Mesodermal cell (in vitro differentiated cells): ENCODE measurements around the gene THRB.
A peak's percentile ranks its signal among the peaks of the same experiment; 100 is the strongest.

Experiments used
- H3K27ac ChIP-seq: 2 replicates; pipeline ENCODE4 v1.7.0; 2013; ENCODE audit warnings: mild to moderate bottlenecking, low read depth, low read length, moderate library complexity; ENCODE audit not compliant: severe bottlenecking
- H3K36me3 ChIP-seq: 2 replicates; pipeline ENCODE4 v1.7.1; 2013; ENCODE audit warnings: mild to moderate bottlenecking, low read length, moderate library complexity; ENCODE audit not compliant: control insufficient read depth, insufficient read depth
- H3K4me1 ChIP-seq: one replicate; pipeline ENCODE4 v1.7.1; 2013; ENCODE audit warnings: mild to moderate bottlenecking, low read length; ENCODE audit not compliant: insufficient read depth, control insufficient read depth, poor library complexity, severe bottlenecking
- H3K4me3 ChIP-seq: 2 replicates; pipeline ENCODE4 v1.7.0; 2013; ENCODE audit warnings: low read length, control low read depth, mild to moderate bottlenecking; ENCODE audit not compliant: insufficient read depth, poor library complexity, severe bottlenecking; ENCODE audit errors: extremely low read depth
- H3K9me3 ChIP-seq: 2 replicates; pipeline ENCODE4 v1.7.1; 2013; ENCODE audit warnings: mild to moderate bottlenecking, low read length, moderate library complexity; ENCODE audit not compliant: control insufficient read depth
- WGBS, 2 experiments: methylation state at CpG; one replicate each; pipeline ENCODE4 v1.1.5; 2013; ENCODE audit warnings: missing lambda C conversion rate in 2 of 2; ENCODE audit not compliant: insufficient coverage in 2 of 2; 5-methylcytosine and 5-hydroxymethylcytosine counted together

The THRB gene

GRCh38 chr3:24244491-24244890 is 250.2 kb downstream of the THRB start:
- WGBS, 2 experiments: no CpG with 5 or more reads among the region's 1 CpG
- H3K4me3 ChIP-seq: no peak overlapping the region
- H3K27ac ChIP-seq: no peak overlapping the region
- H3K4me1 ChIP-seq: peaks cover 8% of the 10 kb centered on the region
- H3K9me3 ChIP-seq: no peaks in the 10 kb centered on the region
- H3K36me3 ChIP-seq: no peaks in the 10 kb centered on the region

GRCh38 chr3:24242012-24242698 is 252.5 kb downstream of the THRB start:
- Histone ChIP-seq H3K4me3 (no peak overlapping the region), H3K36me3 (no peaks in the 10 kb centered on the region), H3K4me1 (peaks cover 17% of the 10 kb centered on the region), H3K9me3 (no peaks in the 10 kb centered on the region), H3K27ac (no peak overlapping the region)
- WGBS, 2 experiments: 52 to 60% methylated on average over 4 to 5 of the region's 6 CpGs

- peaks cover 21% of the 10 kb centered on the region for H3K4me1 ChIP-seq
- H3K36me3 ChIP-seq: no peaks in the 10 kb centered on the region
- WGBS, 2 experiments: 94 to 100% methylated on average over 6 of the region's 6 CpGs
- H3K27ac ChIP-seq: no peak overlapping the region
- no peak overlapping the region for H3K4me3 ChIP-seq
- H3K9me3 ChIP-seq: no peaks in the 10 kb centered on the region
These were observed 254.3 kb downstream of the THRB start for GRCh38 chr3:24240306-24240705.

GRCh38 chr3:24237971-24238706 is 256.5 kb downstream of the THRB start:
- Histone ChIP-seq H3K27ac (peak overlapping the region; percentile 87), H3K36me3 (no peaks in the 10 kb centered on the region), H3K9me3 (no peaks in the 10 kb centered on the region), H3K4me1 (peaks cover 21% of the 10 kb centered on the region), H3K4me3 (no peak overlapping the region)
- 16 to 46% methylated on average over 2 to 3 of the region's 4 CpGs for WGBS, 2 experiments

- Histone ChIP-seq H3K36me3 (no peaks in the 10 kb centered on the region), H3K27ac (no peak overlapping the region), H3K4me3 (no peak overlapping the region), H3K4me1 (peaks cover 22% of the 10 kb centered on the region), H3K9me3 (peaks cover 6% of the 10 kb centered on the region)
- WGBS, 2 experiments: 92 to 97% methylated on average over 3 of the region's 3 CpGs
These were observed 259.5 kb downstream of the THRB start for GRCh38 chr3:24235121-24235520.

- peaks cover 19% of the 10 kb centered on the region for H3K4me1 ChIP-seq
- no peak overlapping the region for H3K4me3 ChIP-seq
- H3K36me3 ChIP-seq: no peaks in the 10 kb centered on the region
- 89% methylated on average over 1 of the region's 1 CpG; no CpG with 5 or more reads in 1 of the 2 experiments for WGBS, 2 experiments
- H3K9me3 ChIP-seq: peaks cover 6% of the 10 kb centered on the region
- no peak overlapping the region for H3K27ac ChIP-seq
These were observed 261.9 kb downstream of the THRB start for GRCh38 chr3:24232784-24233183.

GRCh38 chr3:24229468-24230221 is 265.0 kb downstream of the THRB start:
- Histone ChIP-seq H3K4me1 (peaks cover 14% of the 10 kb centered on the region), H3K9me3 (peaks cover 6% of the 10 kb centered on the region), H3K27ac (no peak overlapping the region), H3K4me3 (no peak overlapping the region), H3K36me3 (no peaks in the 10 kb centered on the region)
- 83 to 100% methylated on average over 1 to 2 of the region's 5 CpGs for WGBS, 2 experiments

- peaks cover 20% of the 10 kb centered on the region for H3K4me1 ChIP-seq
- H3K36me3 ChIP-seq: no peaks in the 10 kb centered on the region
- H3K9me3 ChIP-seq: peaks cover 6% of the 10 kb centered on the region
- 64 to 71% methylated on average over 1 of the region's 3 CpGs for WGBS, 2 experiments
- no peak overlapping the region for H3K27ac ChIP-seq
- H3K4me3 ChIP-seq: no peak overlapping the region
These were observed 267.0 kb downstream of the THRB start for GRCh38 chr3:24227635-24228034.

- Histone ChIP-seq H3K9me3 (no peaks in the 10 kb centered on the region), H3K27ac (no peak overlapping the region)
- 100% methylated on average over 1 of the region's 2 CpGs; no CpG with 5 or more reads in 1 of the 2 experiments for WGBS, 2 experiments
These were observed 268.3 kb downstream of the THRB start for GRCh38 chr3:24226397-24226796.

GRCh38 chr3:24225385-24225950 is 269.2 kb downstream of the THRB start:
- WGBS, 2 experiments: 71 to 83% methylated on average over 2 of the region's 5 CpGs
- H3K27ac ChIP-seq: no peak overlapping the region

More at GRCh38 chr3:24226397-24226796, 268.3 kb downstream of the THRB start:
- no peak overlapping the region for H3K4me3 ChIP-seq
- peaks cover 24% of the 10 kb centered on the region for H3K4me1 ChIP-seq
- H3K36me3 ChIP-seq: no peaks in the 10 kb centered on the region

More at GRCh38 chr3:24225385-24225950, 269.2 kb downstream of the THRB start:
- Histone ChIP-seq H3K36me3 (no peaks in the 10 kb centered on the region), H3K4me3 (no peak overlapping the region), H3K4me1 (peaks cover 31% of the 10 kb centered on the region), H3K9me3 (no peaks in the 10 kb centered on the region)
